GM18499 (cell line): ENCODE data around the gene CISD3.
A peak's percentile ranks its signal among the peaks of the same experiment; 100 is the strongest.

Source experiments
- ATAC-seq: cut with Tn5 transposase; IDR thresholded peaks from one replicate; pipeline ENCODE4 v1.9.1; 2021; ENCODE audit warnings: moderate number of reproducible peaks; ENCODE audit not compliant: insufficient read depth, unreplicated experiment

Gene CISD3

GRCh38 chr17:38729886-38730525 is at the start of gene CISD3:
Gene CISD3 (plus strand): TSS chr17:38730341. CDS start chr17:38730359, 18 bp downstream.
- ATAC-seq: no peak

GRCh38 chr17:38681096-38681495 is 49.0 kb upstream of the CISD3 start:
- ATAC-seq: no peak

GRCh38 chr17:38685491-38685890 is 44.6 kb upstream of the CISD3 start:
- ATAC-seq: no peak

GRCh38 chr17:38687286-38687685 is 42.9 kb upstream of the CISD3 start:
- ATAC-seq: no peak

- ATAC-seq: no peak
Measured at GRCh38 chr17:38690386-38690785, 39.8 kb upstream of the CISD3 start.

- ATAC-seq: no peak
Measured at GRCh38 chr17:38691154-38691553, 39.0 kb upstream of the CISD3 start.

- no peak for ATAC-seq
Measured at GRCh38 chr17:38693700-38694329, 36.3 kb upstream of the CISD3 start.

GRCh38 chr17:38697061-38697820 is 32.9 kb upstream of the CISD3 start:
- no peak for ATAC-seq

- ATAC-seq: no peak
Measured at GRCh38 chr17:38698760-38699159, 31.4 kb upstream of the CISD3 start.

- ATAC-seq: peak; percentile 29
Measured at GRCh38 chr17:38701504-38702165, 28.5 kb upstream of the CISD3 start.

- no peak for ATAC-seq
Measured at GRCh38 chr17:38702166-38702915, 27.8 kb upstream of the CISD3 start.

GRCh38 chr17:38702916-38703741 is 27.0 kb upstream of the CISD3 start:
- no peak for ATAC-seq

GRCh38 chr17:38703742-38704605 is 26.2 kb upstream of the CISD3 start:
- ATAC-seq: no peak

- no peak for ATAC-seq
Measured at GRCh38 chr17:38704606-38705522, 25.3 kb upstream of the CISD3 start, which contains the start of gene MLLT6. Gene MLLT6 (plus strand): TSS chr17:38705273. CDS start chr17:38705633, 360 bp downstream.

- ATAC-seq: no peak
Measured at GRCh38 chr17:38705523-38705802, 24.7 kb upstream of the CISD3 start.

GRCh38 chr17:38705803-38706504 is 24.2 kb upstream of the CISD3 start:
- no peak for ATAC-seq
